Esophagus muscularis mucosa (tissue), 4 donors: ENCODE data around the gene GLB1L. TPM values are rescaled to one million over a fixed set of nuclear protein-coding genes. Genes with fewer than 3 reads are reported as not detected.
A peak's percentile ranks its signal among the peaks of the same experiment; 100 is the strongest.

Experiments used
- DNase-seq: peaks from one replicate; pipeline ENCODE4 v3.0.0-alpha.2; 2017; ENCODE audit errors: extremely low spot score
- H3K27ac ChIP-seq, 4 donors: fragments of 200-600 bp; sonication (generic); replicated peaks in 1 of 4; 1 replicate in 3 of 4; 2 replicates in 1 of 4; pipeline ENCODE4 v1.5.1; 2016 to 2019; ENCODE audit warnings: mild to moderate bottlenecking in 1 of 4
- H3K27me3 ChIP-seq, 4 donors: fragments of 200-600 bp; sonication (generic); one replicate each; pipeline versions ENCODE4 v1.5.1 to v1.6.0; 2016 to 2019
- H3K36me3 ChIP-seq, 4 donors: fragments of 200-600 bp; sonication (generic); one replicate each; pipeline ENCODE4 v1.5.1; 2016 to 2019
- H3K4me1 ChIP-seq, 4 donors: fragments of 200-600 bp; sonication (generic); one replicate each; pipeline ENCODE4 v1.5.1; 2016 to 2019
- H3K4me3 ChIP-seq, 4 donors: fragments of 200-600 bp; sonication (generic); 1 replicate in 2 of 4; 2 replicates in 2 of 4; pipeline ENCODE4 v1.5.1; 2016 to 2019; ENCODE audit warnings: mild to moderate bottlenecking in 4 of 4, moderate library complexity in 1 of 4
- H3K9me3 ChIP-seq, 4 donors: fragments of 200-600 bp; sonication (generic); 1 replicate in 3 of 4; 2 replicates in 1 of 4; pipeline ENCODE4 v1.5.1; 2016 to 2019
- EP300 ChIP-seq: sonication (generic); formaldehyde crosslinking; IDR thresholded peaks from one replicate; pipeline ENCODE4 v1.6.1; 2017; ENCODE audit warnings: antibody characterized with exemption
- POLR2A ChIP-seq: fragments of 450-650 bp; IDR thresholded peaks from one replicate; pipeline ENCODE4 v1.6.1; 2017; ENCODE audit warnings: antibody characterized with exemption, moderate library complexity, mild to moderate bottlenecking, low read depth
- POLR2AphosphoS5 ChIP-seq, 2 donors: sonication (generic); formaldehyde crosslinking; IDR thresholded peaks; one replicate each; pipeline ENCODE4 v1.6.1; 2017; ENCODE audit warnings: antibody characterized with exemption in 2 of 2
- WGBS: methylation state at CpG from one replicate; pipeline ENCODE4 v1.1.5; 2018; 5-methylcytosine and 5-hydroxymethylcytosine counted together
- intact Hi-C: fragments of 100-400 bp; cut with DNase I; formaldehyde crosslinking; loops from one replicate; pipeline ENCODE4 v1.15.1; 2023
- total RNA-seq, 4 donors: library from RNA; depleted of rRNA; stranded (reverse); fragments of >200 nt; gene quantifications; one replicate each; pipeline versions ENCODE4 v1.1.0 to v1.2.1, GENCODE V29; 2016
- TF ChIP-seq, protein P1 (sequence below), 3 experiments: fragments of 200-600 bp in 2 of 3; fragments of 450-650 bp in 1 of 3; sonication (generic) in 2 of 3; IDR thresholded peaks; one replicate each; pipeline ENCODE4 v1.5.1; 2017 to 2019; ENCODE audit warnings: antibody characterized with exemption in 3 of 3, mild to moderate bottlenecking in 2 of 3, moderate library complexity in 1 of 3

Gene GLB1L
- total RNA-seq, 4 donors from 2014 or later = 3.3 to 6.4 (median 5.6) TPM

DNA sequence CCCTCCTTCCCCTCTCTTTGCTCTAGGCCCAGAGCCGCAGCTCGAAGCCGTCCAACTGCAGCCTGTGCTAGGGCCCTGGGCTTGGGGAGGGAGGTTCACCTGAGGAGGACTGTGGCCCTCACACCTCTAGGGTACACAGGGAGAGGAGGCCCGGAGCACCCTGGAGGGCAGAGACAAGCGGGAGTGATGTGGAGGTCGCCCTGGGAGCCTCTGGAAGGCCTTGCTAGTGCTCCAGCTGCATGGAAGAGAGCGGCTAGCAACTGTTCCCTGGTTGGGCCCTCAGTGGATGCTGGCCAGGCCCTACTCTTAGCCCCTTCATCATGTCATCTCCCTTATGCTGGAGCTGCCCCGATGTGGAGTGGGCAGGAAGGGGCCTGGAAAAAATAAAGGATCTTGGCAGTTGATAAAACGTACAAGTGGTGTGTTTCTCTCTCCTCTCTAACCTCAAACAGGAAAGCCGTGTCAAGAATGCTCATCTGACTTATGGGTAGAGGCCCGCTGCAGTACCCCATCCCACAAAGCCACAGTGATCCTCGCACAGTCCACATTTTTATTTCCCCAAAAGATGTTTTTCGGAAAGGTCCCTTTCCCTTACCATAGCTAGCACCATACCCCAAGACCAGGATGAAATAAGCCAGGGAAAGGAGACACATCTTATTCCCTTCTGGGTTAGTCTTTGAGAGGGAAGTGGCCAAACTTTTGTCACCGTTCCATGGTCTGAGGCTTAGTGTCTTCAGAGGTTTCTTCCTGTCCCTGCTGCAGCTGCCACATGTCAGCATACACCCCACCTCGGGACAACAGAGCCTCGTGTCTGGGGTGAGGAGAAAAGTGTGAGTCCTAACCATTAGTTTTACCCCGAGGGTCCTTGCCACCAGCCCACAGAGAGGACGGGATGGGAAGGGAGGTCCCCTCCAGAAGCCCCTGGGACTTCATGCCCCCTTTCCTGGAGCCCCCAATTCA, 35.7 kb downstream of the GLB1L start:
- Histone ChIP-seq H3K36me3 (peaks cover 13 to 65% (median 61%) of the 10 kb centered on the region in 4 donors), H3K27me3 (peaks cover 0 to 2% (median 0%) of the 10 kb centered on the region in 4 donors), H3K27ac (peak overlapping the region in 1 of 4 donors; percentile 94), H3K4me3 (no peak overlapping the region), H3K9me3 (no peaks in the 10 kb centered on the region), H3K4me1 (peaks cover 17 to 24% (median 23%) of the 10 kb centered on the region in 4 donors)
- peak; percentile 66 for DNase-seq
- intact Hi-C loops = loop anchor here (5.0 kb wide), 1 partner anchor 47 kb away; the partner anchor contains the start of gene NHEJ1
- TF ChIP-seq, protein P1, sequence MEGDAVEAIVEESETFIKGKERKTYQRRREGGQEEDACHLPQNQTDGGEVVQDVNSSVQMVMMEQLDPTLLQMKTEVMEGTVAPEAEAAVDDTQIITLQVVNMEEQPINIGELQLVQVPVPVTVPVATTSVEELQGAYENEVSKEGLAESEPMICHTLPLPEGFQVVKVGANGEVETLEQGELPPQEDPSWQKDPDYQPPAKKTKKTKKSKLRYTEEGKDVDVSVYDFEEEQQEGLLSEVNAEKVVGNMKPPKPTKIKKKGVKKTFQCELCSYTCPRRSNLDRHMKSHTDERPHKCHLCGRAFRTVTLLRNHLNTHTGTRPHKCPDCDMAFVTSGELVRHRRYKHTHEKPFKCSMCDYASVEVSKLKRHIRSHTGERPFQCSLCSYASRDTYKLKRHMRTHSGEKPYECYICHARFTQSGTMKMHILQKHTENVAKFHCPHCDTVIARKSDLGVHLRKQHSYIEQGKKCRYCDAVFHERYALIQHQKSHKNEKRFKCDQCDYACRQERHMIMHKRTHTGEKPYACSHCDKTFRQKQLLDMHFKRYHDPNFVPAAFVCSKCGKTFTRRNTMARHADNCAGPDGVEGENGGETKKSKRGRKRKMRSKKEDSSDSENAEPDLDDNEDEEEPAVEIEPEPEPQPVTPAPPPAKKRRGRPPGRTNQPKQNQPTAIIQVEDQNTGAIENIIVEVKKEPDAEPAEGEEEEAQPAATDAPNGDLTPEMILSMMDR (IDR thresholded peaks at IDR 0.05) = no peak
- TF ChIP-seq POLR2AphosphoS5 (IDR thresholded peaks at IDR 0.05) (no peak), POLR2A (no peak), EP300 (no peak)
- WGBS = 80% methylated on average over 16 of the region's 18 CpGs

DNA sequence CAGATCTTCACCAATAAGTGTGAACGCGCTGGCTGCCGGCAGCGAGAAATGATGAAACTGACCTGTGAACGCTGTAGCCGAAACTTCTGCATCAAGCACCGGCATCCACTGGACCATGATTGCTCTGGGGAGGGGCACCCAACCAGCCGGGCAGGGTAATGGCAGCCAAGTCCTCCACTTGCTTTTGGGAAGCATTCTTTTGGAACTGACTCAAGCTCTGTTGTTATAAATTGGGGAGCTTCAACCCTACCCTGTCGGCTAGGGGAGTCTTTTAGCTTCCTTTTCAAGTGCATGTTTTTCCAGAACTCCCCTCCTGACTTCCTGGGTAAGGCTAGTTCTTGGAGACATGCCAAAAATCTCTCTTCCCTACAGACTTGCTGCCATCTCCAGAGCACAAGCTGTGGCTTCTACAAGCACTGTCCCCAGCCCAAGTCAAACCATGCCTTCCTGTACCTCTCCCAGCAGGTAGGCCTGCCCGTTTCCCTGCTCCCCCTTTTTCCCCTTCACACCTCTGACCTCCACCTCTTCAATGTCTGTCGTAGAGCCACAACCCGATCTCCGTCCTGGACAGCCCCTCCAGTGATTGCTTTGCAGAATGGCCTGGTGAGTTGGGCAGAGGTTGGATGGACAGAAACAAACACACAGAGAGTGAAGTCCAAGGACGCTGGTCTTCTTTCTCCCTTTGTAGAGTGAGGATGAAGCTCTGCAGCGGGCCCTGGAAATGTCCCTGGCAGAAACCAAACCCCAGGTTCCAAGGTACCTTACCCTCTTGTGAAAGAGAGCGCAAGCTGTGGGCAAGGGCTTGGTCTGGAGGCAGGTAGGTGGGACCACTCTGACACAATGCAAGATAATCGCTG, 37.1 kb downstream of the GLB1L start:
- Histone ChIP-seq H3K27me3 (peaks cover 0 to 2% (median 0%) of the 10 kb centered on the region in 4 donors), H3K4me3 (peak overlapping the region in 3 of 4 donors; percentile 76 to 97 (median 81)), H3K4me1 (peaks cover 17 to 24% (median 23%) of the 10 kb centered on the region in 4 donors), H3K36me3 (peaks cover 4 to 51% (median 47%) of the 10 kb centered on the region in 4 donors), H3K9me3 (no peaks in the 10 kb centered on the region), H3K27ac (peak overlapping the region; percentile 90 to 99 (median 96))
- 58% methylated on average over 17 of the region's 17 CpGs for WGBS
- intact Hi-C loops = loop anchor here (2.0 to 5.0 kb wide), 2 partner anchors 29 to 46 kb away; partner anchors contain the start of genes NHEJ1 and RETREG2
- DNase-seq = peak; percentile 87
- TF ChIP-seq, protein P1 (IDR thresholded peaks at IDR 0.05) = no peak
- no peak for TF ChIP-seq POLR2A
- no peak for TF ChIP-seq POLR2AphosphoS5 (IDR thresholded peaks at IDR 0.05)
- TF ChIP-seq EP300 = no peak

DNA sequence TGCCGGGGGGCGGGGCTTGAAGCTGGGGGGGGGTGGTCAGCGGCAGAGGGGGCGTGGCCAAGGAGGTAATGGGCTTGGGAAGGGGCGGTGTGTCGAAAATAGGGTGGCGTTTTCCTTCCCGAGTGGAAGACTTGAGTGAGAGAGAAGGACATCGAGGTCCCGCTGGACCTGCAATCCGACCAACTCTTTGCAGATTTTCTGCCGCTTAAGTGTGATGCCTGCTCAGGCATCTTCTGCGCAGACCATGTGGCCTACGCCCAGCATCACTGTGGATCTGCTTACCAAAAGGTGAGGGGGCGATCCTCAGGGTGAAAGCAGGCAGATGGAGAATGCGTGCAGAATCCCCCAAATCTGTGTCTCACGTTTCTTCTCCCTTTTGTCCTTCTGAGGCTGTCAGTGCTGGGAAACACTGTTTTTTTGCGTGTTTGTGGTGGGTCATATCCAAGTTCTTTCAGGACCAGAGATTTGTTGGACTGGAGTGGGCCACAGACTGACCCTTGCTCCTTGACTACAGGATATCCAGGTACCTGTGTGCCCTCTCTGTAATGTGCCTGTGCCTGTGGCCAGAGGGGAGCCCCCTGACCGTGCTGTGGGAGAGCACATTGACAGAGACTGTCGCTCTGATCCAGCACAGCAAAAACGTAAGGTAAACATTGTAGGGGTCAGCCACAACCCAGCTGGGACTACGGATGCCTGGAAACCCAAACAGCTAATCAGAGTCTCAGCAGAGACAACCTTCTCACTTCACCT, 37.9 kb downstream of the GLB1L start:
- intact Hi-C loops = loop anchor here (2.0 to 5.0 kb wide), 2 partner anchors 29 to 45 kb away; partner anchors contain the start of genes NHEJ1 and RETREG2
- H3K4me3 ChIP-seq = peak overlapping the region; percentile 71 to 97 (median 78)
- peaks cover 17 to 24% (median 23%) of the 10 kb centered on the region in 4 donors for H3K4me1 ChIP-seq
- H3K27me3 ChIP-seq = peaks cover 0 to 2% (median 0%) of the 10 kb centered on the region in 4 donors
- TF ChIP-seq POLR2AphosphoS5 (IDR thresholded peaks at IDR 0.05) (no peak), EP300 (peak; percentile 5)
- H3K36me3 ChIP-seq = peaks cover 0 to 43% (median 39%) of the 10 kb centered on the region in 4 donors
- DNase-seq = peak; percentile 62
- H3K27ac ChIP-seq = peak overlapping the region; percentile 90 to 99 (median 96)
- H3K9me3 ChIP-seq = no peaks in the 10 kb centered on the region
- WGBS = 17% methylated on average over 16 of the region's 22 CpGs

DNA sequence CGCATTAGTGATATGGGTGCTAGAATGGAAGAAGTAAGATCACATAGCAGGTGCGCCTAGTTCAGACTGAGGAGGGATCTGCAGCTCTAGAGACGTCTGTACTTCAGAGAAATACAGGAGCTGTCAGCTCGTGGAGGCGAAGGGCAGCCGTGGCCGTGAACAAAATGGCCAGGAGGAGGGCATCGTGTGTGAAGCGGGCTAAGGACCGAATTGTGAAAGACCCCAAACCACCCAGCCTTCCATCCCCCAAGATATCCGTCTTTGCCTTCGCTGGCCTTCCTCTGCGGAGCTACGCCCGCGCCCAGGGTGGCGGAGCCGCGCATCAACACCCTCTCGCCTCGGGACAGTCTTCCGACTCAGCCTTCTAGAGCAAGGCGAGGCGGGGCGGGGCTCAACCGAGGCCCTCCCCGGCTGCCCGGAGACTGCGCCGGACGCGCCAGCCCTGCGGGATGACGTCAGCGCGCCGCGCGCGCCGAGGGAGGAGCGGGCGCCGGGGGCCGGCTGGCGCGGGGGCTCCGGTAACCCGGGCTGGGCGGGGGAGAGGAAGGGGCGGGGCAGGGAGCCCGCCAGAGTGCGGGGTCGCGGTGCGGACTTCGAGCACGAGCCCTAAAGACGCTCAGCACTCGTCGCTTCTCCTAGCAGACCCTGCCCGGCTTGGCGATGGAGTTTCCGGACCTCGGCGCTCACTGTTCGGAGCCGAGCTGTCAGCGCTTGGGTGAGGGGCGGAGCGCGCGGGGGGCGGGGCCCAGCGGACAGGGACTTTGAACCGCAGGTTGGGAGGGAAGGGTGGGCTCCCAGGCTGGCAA, 38.7 kb downstream of the GLB1L start, which contains the start of gene ZFAND2B:
Gene ZFAND2B, plus strand, starts transcription at position 455 of the 806 bp plus-strand sequence. Its CDS starts 206 bp downstream, at position 661.
- peak within 1 kb of the TSS; percentile 71 to 97 (median 78) for H3K4me3 ChIP-seq
- H3K27ac ChIP-seq = peak within 1 kb of the TSS; percentile 90 to 99 (median 96)
- H3K9me3 ChIP-seq = no peaks in the 10 kb centered on the region
- H3K27me3 ChIP-seq = peaks cover 0 to 2% (median 0%) of the 10 kb centered on the region in 4 donors
- TF ChIP-seq POLR2AphosphoS5 (IDR thresholded peaks at IDR 0.05) = peak; percentile 99 to 100
- TF ChIP-seq, protein P1 (IDR thresholded peaks at IDR 0.05) = peak in 2 of 3 experiments; percentile 22 to 31
- peak; percentile 78 for TF ChIP-seq POLR2A
- TF ChIP-seq EP300 = no peak
- intact Hi-C loops = loop anchor here (2.0 to 5.0 kb wide), 2 partner anchors 28 to 44 kb away; partner anchors contain the start of genes NHEJ1 and RETREG2
- H3K36me3 ChIP-seq = peaks cover 0 to 35% (median 34%) of the 10 kb centered on the region in 4 donors
- peak; percentile 97 for DNase-seq
- under 1% methylated on average over 18 of the region's 76 CpGs for WGBS
- peaks cover 17 to 24% (median 23%) of the 10 kb centered on the region in 4 donors for H3K4me1 ChIP-seq
